ENCODE results near the gene RPS6KA2. TPM values are rescaled to one million over a fixed set of nuclear protein-coding genes. Genes with fewer than 3 reads are reported as not detected.

RPS6KA2 gene
- total RNA-seq, 1 experiment from 2014 or later = 18.5 TPM

GRCh38 chr6:166450167-166450873 is 176.7 kb downstream of the RPS6KA2 start:
- H4K20me1 ChIP-seq (ENCODE audit: insufficient read depth) = no peaks in the 10 kb centered on the region
- H3K27ac ChIP-seq = no peak overlapping the region
- no peaks in the 10 kb centered on the region for H3F3A ChIP-seq (ENCODE audit: insufficient read depth, low read depth)
- H2AFZ ChIP-seq = no peak overlapping the region
- BruUV-seq (replicated peaks) = no TSS peak
- no peaks in the 10 kb centered on the region for H3K36me3 ChIP-seq (ENCODE audit: low read depth)
- no peaks in the 10 kb centered on the region for H3K9me3 ChIP-seq (ENCODE audit: insufficient read depth, low read depth)
- ChIA-PET CTCF (no interaction called here), POLR2A (ENCODE audit: unreplicated experiment) (no interaction called here)
- no peak for TF ChIP-seq EZH2 (IDR thresholded peaks at IDR 0.05; ENCODE audit: low read depth)
- TF ChIP-seq CTCF (conservative IDR thresholded peaks at IDR 0.05) = no peak
- H3K79me2 ChIP-seq (ENCODE audit: low read depth) = no peaks in the 10 kb centered on the region
- no peaks in the 10 kb centered on the region for H3K27me3 ChIP-seq (ENCODE audit: insufficient read depth, low read depth)
- intact Hi-C loops (cut with micrococcal nuclease; ENCODE audit: unreplicated experiment) = no loop called here
- H3K4me3 ChIP-seq = no peak overlapping the region
- DNase-seq = no peak
- no peaks in the 10 kb centered on the region for H3K9me2 ChIP-seq (ENCODE audit: insufficient read depth)
- H3K4me2 ChIP-seq = no peak overlapping the region
- H3K4me1 ChIP-seq (replicated peaks; ENCODE audit: insufficient read depth) = no peaks in the 10 kb centered on the region

GRCh38 chr6:166449641-166450040 is 177.4 kb downstream of the RPS6KA2 start:
- Histone ChIP-seq H2AFZ (no peak overlapping the region), H3K9me3 (ENCODE audit: insufficient read depth, low read depth) (no peaks in the 10 kb centered on the region), H3K4me2 (no peak overlapping the region), H3K9me2 (ENCODE audit: insufficient read depth) (no peaks in the 10 kb centered on the region), H3K27me3 (ENCODE audit: insufficient read depth, low read depth) (no peaks in the 10 kb centered on the region), H4K20me1 (ENCODE audit: insufficient read depth) (no peaks in the 10 kb centered on the region), H3K4me1 (replicated peaks; ENCODE audit: insufficient read depth) (no peaks in the 10 kb centered on the region), H3F3A (ENCODE audit: insufficient read depth, low read depth) (no peaks in the 10 kb centered on the region), H3K36me3 (ENCODE audit: low read depth) (no peaks in the 10 kb centered on the region), H3K79me2 (ENCODE audit: low read depth) (no peaks in the 10 kb centered on the region), H3K27ac (no peak overlapping the region), H3K4me3 (no peak overlapping the region)
- no peak for DNase-seq
- ChIA-PET CTCF (no interaction called here), POLR2A (ENCODE audit: unreplicated experiment) (no interaction called here)
- TF ChIP-seq EZH2 (IDR thresholded peaks at IDR 0.05; ENCODE audit: low read depth) (no peak), CTCF (conservative IDR thresholded peaks at IDR 0.05) (no peak)
- intact Hi-C loops (cut with micrococcal nuclease; ENCODE audit: unreplicated experiment) = no loop called here
- BruUV-seq (replicated peaks) = no TSS peak

- BruUV-seq (replicated peaks) = no TSS peak
Observed at GRCh38 chr6:166449036-166449435, 178.0 kb downstream of the RPS6KA2 start.

More at GRCh38 chr6:166449036-166449435, 178.0 kb downstream of the RPS6KA2 start:
- Histone ChIP-seq H3K4me3 (no peak overlapping the region), H3K27me3 (ENCODE audit: insufficient read depth, low read depth) (no peaks in the 10 kb centered on the region), H3K9me3 (ENCODE audit: insufficient read depth, low read depth) (no peaks in the 10 kb centered on the region), H3K36me3 (ENCODE audit: low read depth) (no peaks in the 10 kb centered on the region), H3F3A (ENCODE audit: insufficient read depth, low read depth) (no peaks in the 10 kb centered on the region), H3K4me2 (no peak overlapping the region), H3K4me1 (replicated peaks; ENCODE audit: insufficient read depth) (no peaks in the 10 kb centered on the region), H4K20me1 (ENCODE audit: insufficient read depth) (no peaks in the 10 kb centered on the region), H3K9me2 (ENCODE audit: insufficient read depth) (no peaks in the 10 kb centered on the region), H2AFZ (no peak overlapping the region), H3K27ac (no peak overlapping the region), H3K79me2 (ENCODE audit: low read depth) (no peaks in the 10 kb centered on the region)
- ChIA-PET CTCF (interaction anchor here (0.6 kb wide), 1 partner anchor 15 kb away, joined by 3 read pairs; no protein-coding TSS in a partner anchor), POLR2A (ENCODE audit: unreplicated experiment) (no interaction called here)
- intact Hi-C loops (cut with micrococcal nuclease; ENCODE audit: unreplicated experiment) = no loop called here
- DNase-seq = no peak
- TF ChIP-seq CTCF (conservative IDR thresholded peaks at IDR 0.05) (no peak), EZH2 (IDR thresholded peaks at IDR 0.05; ENCODE audit: low read depth) (no peak)
